COR-L47 (cell line): Measurements from ENCODE around the gene TSPAN6.
A peak's percentile ranks its signal among the peaks of the same experiment; 100 is the strongest.

Source experiments
- DNase-seq: peaks from one replicate; lab custom pipeline; 2025; lab: John Stamatoyannopoulos, UW

TSPAN6 gene, protein sequence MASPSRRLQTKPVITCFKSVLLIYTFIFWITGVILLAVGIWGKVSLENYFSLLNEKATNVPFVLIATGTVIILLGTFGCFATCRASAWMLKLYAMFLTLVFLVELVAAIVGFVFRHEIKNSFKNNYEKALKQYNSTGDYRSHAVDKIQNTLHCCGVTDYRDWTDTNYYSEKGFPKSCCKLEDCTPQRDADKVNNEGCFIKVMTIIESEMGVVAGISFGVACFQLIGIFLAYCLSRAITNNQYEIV

DNA sequence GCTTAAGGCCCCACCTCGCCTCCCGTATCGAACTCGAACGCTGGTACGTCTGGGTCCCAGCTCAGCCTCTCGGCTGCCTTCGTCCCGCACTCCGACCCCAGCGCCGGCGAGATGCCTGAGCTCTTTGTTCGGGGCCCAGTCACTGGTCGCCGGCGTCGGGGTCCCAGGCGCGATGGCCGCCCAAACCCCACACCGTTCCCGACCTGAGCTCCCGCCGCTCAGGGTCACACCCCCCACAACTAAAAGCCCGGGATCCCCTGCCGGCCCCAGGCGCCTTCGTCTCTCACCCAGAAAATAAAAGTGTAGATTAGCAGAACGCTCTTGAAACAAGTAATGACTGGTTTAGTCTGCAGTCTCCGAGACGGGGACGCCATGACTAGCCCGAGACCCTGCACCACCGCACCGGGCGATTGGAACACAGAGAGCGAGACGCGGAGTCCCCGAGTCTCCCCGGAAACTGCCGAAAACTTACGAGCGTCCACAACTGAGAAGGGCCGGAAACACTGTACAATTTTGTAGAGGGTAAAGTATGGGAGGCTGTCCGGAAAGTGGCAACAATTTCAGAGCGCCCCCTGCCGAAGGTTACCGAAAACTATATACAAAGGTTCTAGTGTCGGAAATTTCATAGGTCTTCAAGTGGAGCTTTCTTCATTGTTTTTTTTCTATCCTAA, at the start of gene TSPAN6:
Gene TSPAN6, minus strand, starts transcription at position 486 of the 671 bp plus-strand sequence. Its CDS starts 112 bp downstream, at position 374.
- peak; percentile 63 for DNase-seq

DNA sequence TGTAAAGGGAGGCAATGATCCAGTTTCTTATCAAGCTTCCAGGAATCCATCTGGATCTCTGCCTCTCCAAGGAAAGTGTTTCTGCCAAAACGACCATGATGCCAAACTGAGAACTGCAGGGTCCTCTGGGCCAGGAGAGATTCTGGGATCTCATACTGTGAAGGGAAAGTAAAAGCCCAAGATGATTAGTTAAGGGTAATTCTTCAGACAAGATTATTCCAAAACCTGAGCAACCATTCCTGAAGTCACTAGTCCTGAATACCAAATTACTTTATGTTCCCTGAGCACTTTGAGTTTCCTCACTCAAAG, 49.3 kb upstream of the TSPAN6 start:
- no peak for DNase-seq

DNA sequence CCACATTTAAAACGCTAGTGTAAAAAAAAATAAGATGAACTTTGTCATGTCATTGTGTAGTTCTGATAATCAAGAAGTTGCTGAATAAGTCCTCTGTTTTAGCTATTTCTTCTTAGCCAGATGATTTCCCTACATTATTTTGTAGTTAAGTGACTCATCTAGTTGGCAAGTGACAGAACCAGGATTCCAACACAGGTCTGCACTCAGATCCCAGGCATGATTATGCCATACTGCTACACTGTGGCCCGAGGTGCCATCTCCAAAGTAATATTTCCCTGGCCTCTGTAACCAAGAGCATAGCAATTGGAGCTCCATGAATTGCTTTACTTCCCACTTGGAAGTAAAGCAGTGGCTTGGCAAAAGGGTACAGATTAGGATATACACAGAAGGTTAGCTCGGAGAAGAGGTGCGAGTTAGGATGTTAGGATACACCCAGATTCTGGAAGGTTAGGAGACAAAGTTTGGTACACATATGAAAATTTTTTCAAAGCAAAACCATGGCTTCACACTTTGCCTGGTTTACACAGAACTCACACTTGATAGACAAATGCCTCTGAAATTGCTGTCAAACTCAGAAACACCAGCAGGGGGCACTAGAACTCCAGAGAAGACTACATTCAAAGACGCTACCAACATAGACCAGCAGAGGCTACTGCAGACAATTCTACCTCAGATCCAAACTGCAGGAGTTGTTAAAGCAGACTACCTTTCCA, 48.8 kb upstream of the TSPAN6 start:
- peak; percentile 27 for DNase-seq

DNA sequence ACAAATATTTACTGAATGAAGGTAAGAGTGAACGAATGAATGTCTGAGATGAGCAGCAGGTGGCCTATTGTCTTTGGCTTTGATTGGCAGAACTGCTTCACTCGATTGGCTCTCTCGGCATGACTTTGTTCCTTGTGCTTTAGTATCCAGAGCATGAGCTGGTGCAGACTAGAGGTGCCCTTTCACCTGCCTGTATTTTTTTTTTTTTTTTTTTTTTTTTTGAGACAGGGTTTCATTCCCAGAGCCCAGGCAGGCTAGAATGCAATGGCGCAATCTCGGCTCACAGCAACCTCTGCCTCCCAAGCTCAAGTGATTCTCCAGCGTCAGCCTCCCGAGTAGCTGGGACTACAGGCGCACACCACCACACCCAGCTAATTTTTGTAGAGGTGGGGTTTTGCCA, 46.3 kb upstream of the TSPAN6 start:
- no peak for DNase-seq

DNA sequence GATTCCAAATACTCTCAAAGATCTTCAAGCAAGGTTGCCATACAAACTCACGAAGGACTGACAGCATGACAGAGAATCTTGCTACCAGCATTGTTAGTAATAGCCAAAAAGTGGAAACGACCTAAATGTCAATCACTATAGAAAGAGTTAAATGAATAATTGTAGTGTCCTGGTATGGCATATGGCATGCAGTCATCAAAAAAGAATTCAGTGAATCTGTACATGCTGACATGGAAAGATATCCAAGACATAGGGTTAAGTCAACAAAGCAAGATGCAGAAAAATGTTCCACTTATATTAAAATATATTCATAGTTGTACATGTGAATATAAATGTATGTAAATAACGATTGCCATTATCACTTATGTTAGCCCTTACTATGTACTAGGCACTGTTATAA, 45.0 kb upstream of the TSPAN6 start:
- no peak for DNase-seq

DNA sequence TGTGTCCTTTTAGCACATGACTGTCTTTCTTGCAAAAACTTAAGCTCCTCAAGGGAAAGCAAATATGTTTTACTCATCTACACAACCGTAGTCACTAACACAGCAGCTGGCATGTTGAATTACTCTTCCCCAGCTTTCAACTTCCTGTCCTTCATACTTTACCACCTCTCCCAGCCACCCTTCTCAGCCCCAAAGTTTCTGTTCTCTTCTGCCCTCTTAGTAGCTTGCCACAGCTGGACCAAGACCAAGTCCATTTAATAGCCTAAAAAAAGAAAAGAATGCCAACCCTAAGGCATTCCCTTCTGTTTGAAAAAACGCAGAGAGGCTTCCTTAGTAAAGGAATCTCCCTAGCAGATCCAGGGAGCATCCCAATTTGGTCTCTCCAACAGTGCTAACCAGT, 44.1 kb upstream of the TSPAN6 start:
- no peak for DNase-seq

DNA sequence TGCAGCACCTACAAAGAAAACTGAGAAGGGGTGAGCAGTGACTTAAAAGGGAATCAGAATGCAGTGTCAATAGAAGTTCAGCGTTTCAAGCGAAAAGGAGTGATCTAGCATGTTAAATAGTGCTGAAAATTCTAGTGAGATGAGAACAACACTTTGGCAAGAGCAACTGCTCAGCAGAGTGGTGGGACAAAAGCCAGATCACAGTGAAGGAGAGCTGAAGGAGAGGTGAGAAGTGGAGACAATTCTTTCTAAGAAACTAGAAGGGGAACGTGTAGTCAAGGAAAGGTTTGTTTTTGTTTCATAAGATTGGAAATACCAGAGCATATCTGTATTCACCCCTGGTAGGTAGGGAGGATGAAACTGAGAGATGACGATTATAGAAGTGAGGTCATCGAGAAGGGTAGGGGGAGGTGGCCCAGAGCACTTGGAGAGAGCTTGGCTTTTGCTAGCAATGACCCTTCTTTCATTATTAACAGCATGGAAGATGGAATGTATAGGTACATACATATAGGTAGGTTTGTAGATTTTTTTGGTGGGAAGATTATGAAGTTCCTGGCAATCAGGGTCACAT, 41.1 kb upstream of the TSPAN6 start:
- no peak for DNase-seq

DNA sequence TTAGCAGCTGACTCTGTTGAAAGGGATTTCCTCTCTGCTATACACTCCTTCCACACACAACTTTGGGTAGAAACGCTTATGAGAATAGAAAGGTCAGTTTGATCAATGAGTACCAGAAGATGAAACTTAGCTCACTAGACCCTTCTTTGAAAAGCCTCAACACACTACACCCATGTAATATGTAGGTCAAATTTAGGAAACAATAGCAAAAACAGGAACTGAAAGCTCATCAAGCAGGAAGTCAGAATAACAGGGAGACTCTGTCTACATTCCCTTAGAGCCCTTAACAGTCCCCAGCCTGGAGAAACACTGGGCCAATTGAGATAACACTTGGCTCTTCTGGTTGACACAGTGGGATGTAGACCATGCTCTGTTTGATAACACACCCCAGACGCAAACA, 38.1 kb upstream of the TSPAN6 start:
- DNase-seq = no peak

DNA sequence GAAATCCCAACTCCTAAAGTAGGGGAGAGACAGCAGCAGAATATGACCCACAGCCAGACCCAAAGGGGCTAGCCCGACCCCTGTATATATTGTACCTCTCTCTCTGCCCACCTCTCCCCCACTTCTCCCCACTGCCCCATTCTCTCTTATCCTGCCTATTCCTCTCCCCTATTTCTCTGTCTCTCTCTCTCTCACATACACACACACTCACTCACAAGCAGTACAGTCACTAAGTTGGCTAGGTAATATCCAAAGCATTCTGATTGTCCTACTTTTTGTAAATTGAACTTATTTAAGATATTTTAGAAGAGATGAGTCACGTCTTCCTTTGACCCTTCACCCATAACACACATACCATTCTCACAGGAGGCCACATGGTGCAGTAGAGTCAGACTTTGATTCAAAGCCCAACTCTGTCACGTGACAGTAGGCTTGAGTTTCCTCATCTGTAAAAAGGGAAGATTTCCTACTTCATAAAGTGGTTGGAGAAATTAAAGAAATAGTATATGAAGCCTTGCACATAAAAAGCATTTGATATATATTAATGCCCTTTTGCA, 36.9 kb upstream of the TSPAN6 start:
- no peak for DNase-seq

DNA sequence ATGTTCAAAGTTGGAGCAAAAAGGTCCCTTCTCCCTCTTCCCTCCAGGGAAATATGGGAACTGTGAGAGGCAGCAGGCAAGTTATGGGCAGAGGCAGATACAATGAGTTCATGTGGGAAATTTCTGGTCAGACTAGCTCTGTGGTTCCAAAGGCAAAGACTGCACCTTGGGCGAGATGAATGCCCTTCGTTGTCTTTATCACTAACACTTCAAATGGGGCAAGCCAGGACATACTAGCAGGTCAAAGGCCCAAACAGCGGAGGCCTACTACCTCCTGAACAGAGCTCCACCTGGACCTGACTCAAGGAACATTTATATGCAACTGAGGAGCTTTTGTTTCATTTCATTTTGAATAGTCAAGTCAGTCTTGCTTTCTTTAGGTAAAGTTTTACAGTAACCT, 36.4 kb upstream of the TSPAN6 start:
- no peak for DNase-seq

DNA sequence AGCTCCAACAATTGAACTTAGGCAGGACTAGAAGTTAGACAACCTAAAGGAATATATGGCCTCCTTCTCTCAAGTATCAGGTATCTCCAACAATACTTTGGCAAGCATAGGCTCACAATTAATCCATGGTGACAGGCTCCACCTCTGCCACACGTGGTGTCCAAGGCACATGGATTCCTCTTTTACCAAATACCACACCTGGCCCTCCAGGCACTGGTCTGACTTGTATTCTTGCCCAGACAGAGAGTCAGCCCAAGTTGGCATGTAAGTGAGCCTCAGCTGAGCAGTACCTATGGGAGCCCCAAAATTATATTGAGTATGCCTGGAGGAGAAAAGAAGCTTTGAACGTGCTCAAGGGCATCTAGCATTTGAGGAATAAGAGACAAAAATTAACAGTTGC, 27.0 kb upstream of the TSPAN6 start:
- DNase-seq = no peak

DNA sequence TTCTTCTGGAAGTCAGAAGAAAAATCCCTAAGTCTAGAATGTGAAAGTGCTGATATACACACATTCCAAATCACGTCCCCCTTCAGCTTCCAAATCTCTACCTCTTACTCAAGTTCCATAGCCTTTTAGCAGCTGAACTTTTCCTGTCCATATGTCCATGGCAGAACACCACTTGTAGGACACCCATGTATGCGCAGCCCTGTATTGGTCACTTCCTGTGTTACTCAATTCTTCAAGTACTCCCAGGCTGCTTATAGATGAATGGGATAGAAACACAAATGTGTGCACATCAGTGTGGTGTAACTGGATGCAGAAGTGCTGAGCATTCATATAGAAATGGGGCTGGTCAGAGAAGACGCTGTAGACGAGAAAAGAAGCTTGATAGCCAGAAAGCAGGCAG, 26.2 kb upstream of the TSPAN6 start:
- no peak for DNase-seq

DNA sequence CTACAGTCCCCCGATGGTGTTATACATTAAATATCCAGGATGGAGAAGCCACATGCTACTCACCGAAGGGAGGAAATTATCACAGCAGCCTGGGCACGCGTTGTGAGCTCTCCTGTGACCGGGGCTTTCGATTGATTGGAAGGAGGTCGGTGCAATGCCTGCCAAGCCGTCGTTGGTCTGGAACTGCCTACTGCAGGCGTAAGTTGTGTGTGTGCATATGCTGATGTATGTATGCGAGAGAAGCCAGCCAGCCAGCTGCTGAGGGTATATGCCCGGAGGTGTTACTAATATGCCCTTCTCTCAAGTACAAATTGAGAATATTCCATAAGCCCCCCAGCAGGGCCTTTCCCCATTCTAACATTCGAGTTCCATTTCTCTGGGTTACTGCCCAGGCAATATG, 25.6 kb upstream of the TSPAN6 start:
- no peak for DNase-seq

DNA sequence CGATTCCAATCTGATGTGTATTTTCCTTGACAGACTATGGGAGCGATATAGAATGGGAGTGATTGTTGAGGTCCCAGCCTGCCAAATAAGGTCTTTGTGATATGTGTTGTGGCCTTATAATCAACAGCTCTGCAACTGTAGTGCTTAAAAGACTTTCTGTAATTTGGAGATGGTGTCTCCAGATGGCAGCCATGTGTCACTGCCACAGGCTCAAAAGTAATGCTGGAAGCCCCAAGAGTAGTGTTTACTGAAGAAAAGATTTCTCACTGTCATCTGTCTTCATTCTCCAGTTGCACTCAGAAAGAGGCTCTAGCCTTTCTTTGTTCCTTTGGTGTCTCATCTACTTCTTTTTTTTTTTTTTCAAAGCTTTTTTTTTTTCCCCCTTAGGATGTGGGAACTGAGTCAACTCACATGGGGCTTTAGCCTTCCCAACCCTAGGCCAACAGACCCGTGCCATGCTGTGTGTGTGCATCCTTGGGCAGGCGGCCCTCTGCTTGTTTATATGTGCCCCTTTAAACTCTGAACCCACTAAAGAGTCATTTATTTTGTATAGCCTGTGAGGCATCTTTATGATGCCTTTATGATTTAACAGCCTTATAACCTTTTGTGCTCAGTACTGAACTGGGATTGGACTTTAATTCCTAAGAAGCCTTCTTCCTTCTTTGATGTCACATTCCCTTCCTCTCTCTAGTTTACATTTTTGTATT, 23.0 kb upstream of the TSPAN6 start:
- no peak for DNase-seq

DNA sequence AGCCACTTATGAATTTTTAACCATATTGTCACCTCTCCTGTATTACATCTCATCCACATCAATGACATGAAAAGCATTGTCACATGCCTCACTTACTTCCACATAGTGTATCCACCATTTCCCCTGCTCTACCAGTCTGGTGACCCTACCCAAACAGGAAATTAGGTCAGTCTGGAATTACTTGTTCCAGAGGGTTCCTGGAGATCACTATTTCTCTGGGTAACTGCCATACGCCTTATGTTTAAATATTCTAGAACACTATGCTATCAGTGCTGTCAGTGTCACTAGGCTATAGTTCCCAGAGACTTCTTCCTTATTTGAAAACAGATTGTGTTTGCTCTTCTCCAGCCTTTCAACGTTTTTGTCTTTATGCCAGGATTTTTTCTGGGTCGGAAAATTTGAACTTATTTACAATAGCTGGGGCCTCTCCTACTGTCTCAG, 22.4 kb upstream of the TSPAN6 start:
- DNase-seq = no peak

DNA sequence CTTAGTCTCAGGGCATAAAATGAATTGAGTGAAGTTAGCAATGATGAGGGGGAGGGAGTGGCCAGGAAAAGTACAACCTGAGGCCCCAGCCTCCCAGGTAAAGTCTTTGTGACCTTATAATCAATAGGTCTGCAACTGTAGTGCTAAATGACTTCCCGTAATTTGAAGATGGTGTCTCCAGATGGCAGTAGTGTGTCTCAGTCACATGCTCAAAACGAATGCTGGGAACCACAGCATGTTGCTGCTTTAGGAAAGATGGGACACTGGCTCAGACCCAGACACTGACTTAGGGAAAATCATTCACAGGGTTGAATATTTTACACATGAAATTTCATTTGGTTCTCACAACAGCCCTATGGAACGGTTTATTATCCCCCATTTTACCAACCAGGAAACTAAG, 17.7 kb upstream of the TSPAN6 start:
- no peak for DNase-seq

DNA sequence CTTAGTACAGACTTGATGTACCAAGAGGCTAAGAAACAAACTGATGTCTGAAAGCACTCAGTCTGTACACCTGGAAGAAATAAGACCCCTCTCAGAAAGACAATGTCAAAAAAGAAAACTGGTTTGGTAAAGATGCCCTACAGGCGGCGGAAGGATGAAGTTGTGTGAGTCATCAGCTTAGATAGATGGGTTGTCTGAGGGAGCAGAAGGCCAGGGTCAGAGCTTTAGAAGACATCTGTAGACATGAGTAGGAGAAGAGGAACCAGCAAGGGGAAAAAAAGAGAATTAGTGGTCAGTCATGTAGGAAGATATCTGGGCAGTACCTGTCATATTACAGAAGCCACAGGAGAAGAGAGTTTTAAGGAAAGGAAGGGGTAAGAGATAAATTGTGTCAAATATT, 15.7 kb upstream of the TSPAN6 start:
- DNase-seq = no peak

DNA sequence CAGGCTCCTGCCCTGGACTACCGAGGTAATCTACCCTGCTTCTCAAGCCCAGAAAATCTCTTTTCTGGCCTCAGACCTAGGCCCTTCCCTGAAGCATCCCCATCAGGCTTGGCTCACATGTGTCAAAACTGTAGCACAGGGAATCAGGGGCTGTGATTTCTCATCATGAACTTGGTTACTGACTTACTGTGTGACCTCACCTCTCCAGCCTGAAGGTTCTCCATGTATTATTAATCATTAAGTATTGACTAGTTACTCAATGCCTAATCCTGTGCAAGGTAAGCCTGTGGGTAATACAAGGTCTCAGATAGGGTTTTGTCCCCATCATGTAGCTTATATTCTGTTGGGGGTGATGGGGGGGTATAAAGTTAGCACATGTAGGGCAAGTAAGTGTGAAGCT, 14.2 kb upstream of the TSPAN6 start:
- no peak for DNase-seq

DNA sequence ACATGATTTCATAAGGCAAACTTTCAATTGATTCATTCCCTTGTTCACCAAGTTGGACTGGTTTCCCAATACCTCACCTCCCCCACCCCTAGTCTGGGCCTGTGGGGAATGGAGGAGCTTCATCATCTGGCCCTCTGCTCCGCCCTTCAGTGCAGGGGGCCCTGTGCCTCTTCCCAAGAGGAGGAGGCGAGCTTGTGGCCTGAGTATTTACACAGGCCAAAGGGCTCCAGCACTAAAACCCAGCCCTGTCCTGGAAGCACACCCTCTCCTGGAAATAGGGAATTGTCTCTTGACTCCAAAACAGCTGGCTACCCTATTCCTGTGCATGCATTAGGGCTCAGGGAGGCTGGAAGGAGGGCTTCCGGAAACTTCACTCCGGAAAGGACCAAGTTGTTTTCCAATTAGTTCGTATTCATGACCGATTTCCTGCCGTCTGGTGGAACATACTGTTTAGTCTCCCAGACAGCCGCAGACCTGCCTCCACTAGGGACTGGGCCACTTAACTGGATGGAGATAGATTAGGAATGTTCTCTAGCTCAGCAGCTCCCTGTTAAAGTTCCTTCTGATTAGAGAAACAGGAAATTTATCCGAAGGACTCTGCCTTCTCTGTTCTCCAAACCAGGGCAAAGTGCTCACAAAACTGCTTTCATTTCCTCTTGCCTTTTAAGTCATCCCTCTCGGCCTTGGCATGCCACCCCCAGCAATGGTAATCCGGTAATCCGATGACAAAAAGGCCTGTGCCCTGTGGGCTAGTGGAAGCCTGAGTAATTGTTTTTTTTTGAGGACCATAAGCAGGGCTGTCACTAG, 13.1 kb upstream of the TSPAN6 start:
- DNase-seq = no peak

DNA sequence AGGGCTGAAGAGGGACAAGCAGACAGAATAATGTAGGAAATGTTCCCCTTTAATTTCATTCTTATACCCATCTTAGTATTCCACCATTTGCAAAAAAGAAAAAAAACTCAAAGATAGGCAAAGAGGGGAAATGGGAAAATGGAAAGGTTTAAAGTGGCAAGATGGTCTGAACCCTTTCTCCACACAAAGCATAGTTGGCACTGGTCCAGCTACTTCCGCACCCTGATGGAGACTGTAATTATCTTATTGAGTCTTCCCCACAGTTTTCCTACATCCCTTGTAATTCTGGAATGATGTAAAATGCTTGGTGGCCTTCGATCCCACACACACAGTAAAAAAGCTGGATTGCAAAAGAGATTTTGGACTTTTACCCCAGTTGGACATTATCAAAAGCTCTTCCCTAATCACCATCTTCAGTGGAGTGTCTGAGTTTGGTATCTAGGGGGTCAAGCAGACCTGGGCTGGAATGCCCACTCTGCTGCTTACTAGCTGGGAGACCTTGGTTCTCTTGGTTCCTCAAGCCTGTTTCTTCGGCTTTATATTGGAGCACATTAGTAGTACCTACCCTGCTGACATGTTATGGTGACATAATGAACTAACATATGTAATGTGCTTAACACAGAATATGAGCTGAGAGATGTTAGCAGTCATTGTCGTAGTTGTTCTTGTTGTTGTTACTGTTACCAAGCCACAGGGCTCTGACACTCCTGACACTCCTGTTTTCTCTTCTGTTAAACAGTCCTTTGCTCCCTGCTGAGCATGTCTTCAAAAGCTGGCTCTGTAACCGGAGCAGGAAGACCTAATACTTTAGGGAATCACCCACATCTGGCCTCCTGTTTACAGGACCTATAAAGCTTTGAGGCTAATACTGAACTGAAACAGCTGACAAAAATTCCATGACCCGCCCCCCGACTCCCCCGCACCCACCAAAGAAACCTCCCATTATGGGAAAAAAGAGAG, 12.1 kb upstream of the TSPAN6 start:
- DNase-seq = no peak
